MG63 (cell line): Measurements from ENCODE around the gene PPP2R1A. TPM values are rescaled to one million over a fixed set of nuclear protein-coding genes. Genes with fewer than 3 reads are reported as not detected.

ENCODE experiments used
- DNase-seq: peaks from one replicate; pipeline ENCODE4 v3.0.0-alpha.2; 2020
- H3K27me3 ChIP-seq: fragments of 250-450 bp; sonication (Bioruptor Pico); 2 replicates; pipeline ENCODE4 v1.5.1; 2020; ENCODE audit warnings: mild to moderate bottlenecking, moderate library complexity
- H3K36me3 ChIP-seq: fragments of 250-450 bp; sonication (Bioruptor Pico); 2 replicates; pipeline ENCODE4 v1.5.1; 2020; ENCODE audit warnings: mild to moderate bottlenecking, moderate library complexity
- H3K4me3 ChIP-seq: fragments of 250-450 bp; sonication (Bioruptor Pico); 2 replicates; pipeline ENCODE4 v1.5.1; 2020; ENCODE audit warnings: mild to moderate bottlenecking, moderate library complexity
- H3K9me3 ChIP-seq: fragments of 250-450 bp; sonication (Bioruptor Pico); 2 replicates; pipeline ENCODE4 v1.5.1; 2020; ENCODE audit warnings: mild to moderate bottlenecking, moderate library complexity
- total RNA-seq: library from RNA; depleted of rRNA; stranded (reverse); fragments of >200 nt; shearing (Covaris generic); gene quantifications from 2 replicates; pipeline ENCODE4 v1.2.3, GENCODE V29; 2014; ENCODE audit warnings: low replicate concordance; rRNA removed

PPP2R1A gene
- total RNA-seq, 1 experiment from 2014 or later, result 171 TPM

- Histone ChIP-seq H3K4me3 (no peak overlapping the region), H3K9me3 (peaks cover 34% of the 10 kb centered on the region), H3K27me3 (no peaks in the 10 kb centered on the region), H3K36me3 (peaks cover 73% of the 10 kb centered on the region)
- no peak for DNase-seq
These were observed 84.3 kb downstream of the PPP2R1A start for GRCh38 chr19:52274191-52274590.

- Histone ChIP-seq H3K9me3 (peaks cover 44% of the 10 kb centered on the region), H3K36me3 (peaks cover 74% of the 10 kb centered on the region), H3K4me3 (no peak overlapping the region), H3K27me3 (no peaks in the 10 kb centered on the region)
- no peak for DNase-seq
These were observed 86.1 kb downstream of the PPP2R1A start for GRCh38 chr19:52275988-52276387.

GRCh38 chr19:52277471-52277870 is 87.6 kb downstream of the PPP2R1A start:
- no peaks in the 10 kb centered on the region for H3K27me3 ChIP-seq
- H3K4me3 ChIP-seq, result no peak overlapping the region
- H3K36me3 ChIP-seq, result peaks cover 73% of the 10 kb centered on the region
- peaks cover 40% of the 10 kb centered on the region for H3K9me3 ChIP-seq
- no peak for DNase-seq

Other genes starting within 250 kb of the PPP2R1A start
- gene ZNF350, start 203.2 kb upstream of the PPP2R1A start, total RNA-seq, result 3.0 and 4.8 TPM in 2 replicates
- gene ZNF615, start 181.8 kb upstream of the PPP2R1A start, total RNA-seq, result 5.6 and 8.4 TPM in 2 replicates
- gene ZNF614, start 161.7 kb upstream of the PPP2R1A start, total RNA-seq, result 3.1 and 9.7 TPM in 2 replicates
- 1.2 and 3.4 TPM in 2 replicates for gene ZNF432, start 141.2 kb upstream of the PPP2R1A start, total RNA-seq
- gene ZNF841, start 94.3 kb upstream of the PPP2R1A start, total RNA-seq, result 3.6 and 4.8 TPM in 2 replicates
- 1.6 and 1.9 TPM in 2 replicates for gene ZNF616, start 50.1 kb upstream of the PPP2R1A start, total RNA-seq
- gene ZNF836, start 18.4 kb upstream of the PPP2R1A start, total RNA-seq, result 4.0 and 5.0 TPM in 2 replicates
- 12.3 and 32.7 TPM in 2 replicates for gene ZNF766, start 79.5 kb downstream of the PPP2R1A start, total RNA-seq
- 2.7 and 3.8 TPM in 2 replicates for gene ZNF480, start 107.1 kb downstream of the PPP2R1A start, total RNA-seq
- gene ZNF610, start 146.2 kb downstream of the PPP2R1A start, total RNA-seq, result 0.15 and 2.4 TPM in 2 replicates
- gene ZNF880, start 179.9 kb downstream of the PPP2R1A start, total RNA-seq, result 1.9 and 2.3 TPM in 2 replicates
- 1.9 and 2.8 TPM in 2 replicates for gene ZNF528, start 207.8 kb downstream of the PPP2R1A start, total RNA-seq
- gene ZNF534, start 239.1 kb downstream of the PPP2R1A start, total RNA-seq, result not detected in 2 replicates